A172 (cell line): Measurements from ENCODE around the gene CKB. TPM values are rescaled to one million over a fixed set of nuclear protein-coding genes. Genes with fewer than 3 reads are reported as not detected.
A peak's percentile ranks its signal among the peaks of the same experiment; 100 is the strongest.

Experiments used
- DNase-seq: peaks from one replicate; pipeline ENCODE4 v3.0.0-alpha.2; 2015; ENCODE audit warnings: low spot score
- total RNA-seq: library from RNA; depleted of rRNA; stranded (reverse); fragments of >200 nt; shearing (Covaris generic); gene quantifications from 2 replicates; pipeline ENCODE4 v1.2.3, GENCODE V29; 2014; rRNA removed

Gene CKB
- total RNA-seq, 1 experiment from 2014 or later = 13.2 TPM

GRCh38 chr14:103488071-103488470 is 34.6 kb downstream of the CKB start:
- no peak for DNase-seq

GRCh38 chr14:103485504-103485903 is 37.1 kb downstream of the CKB start:
- DNase-seq = no peak

GRCh38 chr14:103483600-103483999 is 39.0 kb downstream of the CKB start:
- DNase-seq = peak; percentile 69

GRCh38 chr14:103480595-103480994 is 42.0 kb downstream of the CKB start:
- no peak for DNase-seq

- DNase-seq = no peak
These were observed 46.0 kb downstream of the CKB start for GRCh38 chr14:103476631-103477030.

- DNase-seq = no peak
These were observed 46.6 kb downstream of the CKB start for GRCh38 chr14:103476065-103476464.

GRCh38 chr14:103474893-103475292 is 47.7 kb downstream of the CKB start:
- DNase-seq = no peak

GRCh38 chr14:103472939-103473338 is 49.7 kb downstream of the CKB start:
- no peak for DNase-seq

Other genes starting within 250 kb of the CKB start
- gene EIF5, start 188.6 kb downstream of the CKB start, total RNA-seq = 70.8 and 85.0 TPM in 2 replicates
- gene MARK3, start 137.4 kb downstream of the CKB start, total RNA-seq = 31.8 and 40.4 TPM in 2 replicates
- gene TRMT61A, start 6.4 kb upstream of the CKB start, total RNA-seq = 8.5 and 10.2 TPM in 2 replicates
- gene BAG5, start 39.8 kb upstream of the CKB start, total RNA-seq = 21.0 and 24.8 TPM in 2 replicates
- 24.8 and 25.3 TPM in 2 replicates for gene COA8, start 40.1 kb upstream of the CKB start, total RNA-seq
- gene KLC1, start 106.4 kb upstream of the CKB start, total RNA-seq = 166 and 174 TPM in 2 replicates
- gene XRCC3, start 192.6 kb upstream of the CKB start, total RNA-seq = 24.4 and 24.5 TPM in 2 replicates
- gene ZFYVE21, start 193.0 kb upstream of the CKB start, total RNA-seq = 47.5 and 57.4 TPM in 2 replicates